Measurements from ENCODE around the gene SP1. TPM values are rescaled to one million over a fixed set of nuclear protein-coding genes. Genes with fewer than 3 reads are reported as not detected.
"Not testable (repeated sequence)": the region's sequence is repeated elsewhere in the genome, so short reads cannot be mapped to it uniquely, and the experiment has no call there.

The SP1 gene
- total and polyA plus RNA-seq, 4 experiments from 2014 or later: 4.3 to 110 (median 59.7) TPM

- Histone ChIP-seq H3K4me3 (ENCODE audit: low read length in 2 of 2) (no peak overlapping the region), H3K36me3 (ENCODE audit: insufficient read depth, low read length) (peaks cover 22% of the 10 kb centered on the region), H3K27ac (ENCODE audit: low read depth, low read length) (peak overlapping the region; percentile 5), H3K27me3 (ENCODE audit: insufficient read depth, low read length) (no peaks in the 10 kb centered on the region), H3K4me1 (ENCODE audit: insufficient read depth, low read length) (peaks cover 76% of the 10 kb centered on the region), H3K9me3 (ENCODE audit: control insufficient read depth in 1 of 2, low read length in 2 of 2) (no peaks in the 10 kb centered on the region)
- H3K27ac Mint-ChIP-seq: peak overlapping the region in 5 of 7 donors; percentile 19 to 87 (median 39)
- peak overlapping the region; percentile 40 to 92 (median 86) for H3K4me3 Mint-ChIP-seq
- no peak for DNase-seq
- no peaks in the 10 kb centered on the region for H3K9me3 Mint-ChIP-seq
- intact Hi-C loops (cut with micrococcal nuclease): no loop called here
- POLR2A ChIA-PET (ENCODE audit: partially characterized antibody): interaction anchor here (1.2 to 3.1 kb wide), 4 partner anchors 29 to 62 kb away, joined by 3 to 14 read pairs (median 5); partner anchors contain the start of gene AAAS
- CTCF ChIA-PET (ENCODE audit: partially characterized antibody): interaction anchor here (1.3 to 9.5 kb wide), 8 partner anchors 24 to 125 kb away, joined by 3 to 81 read pairs (median 14); partner anchors contain the start of gene AAAS
- peaks cover 42 to 52% of the 10 kb centered on the region in 2 donors for H3K36me3 Mint-ChIP-seq
- H3K27me3 Mint-ChIP-seq: no peaks in the 10 kb centered on the region
- H3K4me1 Mint-ChIP-seq: peaks cover 42 to 66% (median 57%) of the 10 kb centered on the region in 4 donors
Observed at GRCh38 chr12:53383258-53383657, 3.3 kb downstream of the SP1 start.

GRCh38 chr12:53386381-53386780, 6.4 kb downstream of the SP1 start:
- H3K27me3 Mint-ChIP-seq; POLR2A ChIA-PET (ENCODE audit: partially characterized antibody); H3K9me3 ChIP-seq (ENCODE audit: control insufficient read depth in 1 of 2, low read length in 2 of 2); H3K27ac ChIP-seq (ENCODE audit: low read depth, low read length); H3K27me3 ChIP-seq (ENCODE audit: insufficient read depth, low read length); intact Hi-C loops (cut with micrococcal nuclease); H3K9me3 Mint-ChIP-seq; DNase-seq; H3K4me3 ChIP-seq (ENCODE audit: low read length in 2 of 2): not testable (repeated sequence)
- CTCF ChIA-PET (ENCODE audit: partially characterized antibody): interaction anchor here (0.8 to 6.1 kb wide), 7 partner anchors 33 to 67 kb away, joined by 3 to 22 read pairs (median 5); partner anchors contain the start of genes AAAS and AMHR2
- Mint-ChIP-seq H3K36me3 (peaks cover 49 to 57% of the 10 kb centered on the region in 2 donors), H3K27ac (peak overlapping the region in 5 of 7 donors; percentile 2 to 81 (median 77)), H3K4me1 (peaks cover 55 to 88% (median 75%) of the 10 kb centered on the region in 4 donors), H3K4me3 (peak overlapping the region; percentile 38 to 86 (median 78))
- Histone ChIP-seq H3K4me1 (ENCODE audit: insufficient read depth, low read length) (peaks cover 90% of the 10 kb centered on the region), H3K36me3 (ENCODE audit: insufficient read depth, low read length) (peaks cover 22% of the 10 kb centered on the region)

- POLR2A ChIA-PET (ENCODE audit: partially characterized antibody): interaction anchor here (0.7 to 1.4 kb wide), 3 partner anchors 9 to 170 kb away, joined by 3 read pairs; partner anchors contain the start of gene TARBP2
- H3K36me3 Mint-ChIP-seq: peaks cover 24 to 38% of the 10 kb centered on the region in 2 donors
- DNase-seq: no peak
- Histone ChIP-seq H3K27ac (ENCODE audit: low read depth, low read length) (no peak overlapping the region), H3K36me3 (ENCODE audit: insufficient read depth, low read length) (peaks cover 9% of the 10 kb centered on the region), H3K9me3 (ENCODE audit: control insufficient read depth in 1 of 2, low read length in 2 of 2) (no peaks in the 10 kb centered on the region), H3K4me1 (ENCODE audit: insufficient read depth, low read length) (peaks cover 72% of the 10 kb centered on the region), H3K27me3 (ENCODE audit: insufficient read depth, low read length) (no peaks in the 10 kb centered on the region), H3K4me3 (ENCODE audit: low read length in 2 of 2) (no peak overlapping the region)
- H3K4me1 Mint-ChIP-seq: peaks cover 36 to 70% (median 56%) of the 10 kb centered on the region in 4 donors
- CTCF ChIA-PET (ENCODE audit: partially characterized antibody): interaction anchor here (0.6 to 2.9 kb wide), 3 partner anchors 36 to 120 kb away, joined by 3 to 17 read pairs (median 3); no protein-coding TSS in a partner anchor
- H3K4me3 Mint-ChIP-seq: peak overlapping the region; percentile 14 to 86 (median 63)
- no peaks in the 10 kb centered on the region for H3K9me3 Mint-ChIP-seq
- H3K27me3 Mint-ChIP-seq: no peaks in the 10 kb centered on the region
- intact Hi-C loops (cut with micrococcal nuclease): no loop called here
- H3K27ac Mint-ChIP-seq: peak overlapping the region in 3 of 7 donors; percentile 1 to 70 (median 35)
Observed at GRCh38 chr12:53388932-53389331, 9.0 kb downstream of the SP1 start.

- no peak for DNase-seq
- no peaks in the 10 kb centered on the region for H3K27me3 Mint-ChIP-seq
- H3K27ac ChIP-seq (ENCODE audit: low read depth, low read length): no peak overlapping the region
- no peaks in the 10 kb centered on the region for H3K9me3 Mint-ChIP-seq
- H3K4me3 ChIP-seq (ENCODE audit: low read length in 2 of 2): no peak overlapping the region
- H3K27ac Mint-ChIP-seq: peak overlapping the region in 5 of 7 donors; percentile 2 to 71 (median 20)
- no peaks in the 10 kb centered on the region for H3K9me3 ChIP-seq (ENCODE audit: control insufficient read depth in 1 of 2, low read length in 2 of 2)
- peaks cover 67% of the 10 kb centered on the region for H3K4me1 ChIP-seq (ENCODE audit: insufficient read depth, low read length)
- peaks cover 20 to 34% of the 10 kb centered on the region in 2 donors for H3K36me3 Mint-ChIP-seq
- H3K4me3 Mint-ChIP-seq: peak overlapping the region; percentile 4 to 80 (median 40)
- CTCF ChIA-PET (ENCODE audit: partially characterized antibody): no interaction called here
- POLR2A ChIA-PET (ENCODE audit: partially characterized antibody): interaction anchor here (0.7 to 1.4 kb wide), 2 partner anchors 10 to 111 kb away, joined by 3 read pairs; partner anchors contain the start of gene TARBP2
- peaks cover 9% of the 10 kb centered on the region for H3K36me3 ChIP-seq (ENCODE audit: insufficient read depth, low read length)
- H3K4me1 Mint-ChIP-seq: peaks cover 34 to 64% (median 53%) of the 10 kb centered on the region in 4 donors
- no peaks in the 10 kb centered on the region for H3K27me3 ChIP-seq (ENCODE audit: insufficient read depth, low read length)
- intact Hi-C loops (cut with micrococcal nuclease): no loop called here
Observed at GRCh38 chr12:53389702-53390101, 9.7 kb downstream of the SP1 start.

GRCh38 chr12:53391724-53392123, 11.7 kb downstream of the SP1 start:
- ChIA-PET POLR2A (ENCODE audit: partially characterized antibody) (no interaction called here), CTCF (ENCODE audit: partially characterized antibody) (interaction anchor here (0.8 to 0.9 kb wide), 2 partner anchors 39 to 46 kb away, joined by 3 read pairs; no protein-coding TSS in a partner anchor)
- Mint-ChIP-seq H3K36me3 (peaks cover 17 to 34% of the 10 kb centered on the region in 2 donors), H3K27me3 (no peaks in the 10 kb centered on the region), H3K27ac (peak overlapping the region in 3 of 7 donors; percentile 12 to 79 (median 34)), H3K4me1 (peaks cover 30 to 56% (median 48%) of the 10 kb centered on the region in 4 donors), H3K4me3 (peak overlapping the region in 6 of 8 donors; percentile 17 to 65 (median 37)), H3K9me3 (no peaks in the 10 kb centered on the region)
- Histone ChIP-seq H3K27ac (ENCODE audit: low read depth, low read length) (no peak overlapping the region), H3K36me3 (ENCODE audit: insufficient read depth, low read length) (peaks cover 12% of the 10 kb centered on the region), H3K27me3 (ENCODE audit: insufficient read depth, low read length) (no peaks in the 10 kb centered on the region), H3K4me1 (ENCODE audit: insufficient read depth, low read length) (peaks cover 56% of the 10 kb centered on the region), H3K4me3 (ENCODE audit: low read length in 2 of 2) (no peak overlapping the region), H3K9me3 (ENCODE audit: control insufficient read depth in 1 of 2, low read length in 2 of 2) (no peaks in the 10 kb centered on the region)
- no peak for DNase-seq
- intact Hi-C loops (cut with micrococcal nuclease): no loop called here

- Histone ChIP-seq H3K36me3 (ENCODE audit: insufficient read depth, low read length) (peaks cover 10% of the 10 kb centered on the region), H3K27ac (ENCODE audit: low read depth, low read length) (no peak overlapping the region), H3K4me3 (ENCODE audit: low read length in 2 of 2) (no peak overlapping the region), H3K4me1 (ENCODE audit: insufficient read depth, low read length) (peaks cover 5% of the 10 kb centered on the region), H3K9me3 (ENCODE audit: control insufficient read depth in 1 of 2, low read length in 2 of 2) (no peaks in the 10 kb centered on the region), H3K27me3 (ENCODE audit: insufficient read depth, low read length) (no peaks in the 10 kb centered on the region)
- POLR2A ChIA-PET (ENCODE audit: partially characterized antibody): no interaction called here
- no peaks in the 10 kb centered on the region for H3K9me3 Mint-ChIP-seq
- peaks cover 13 to 35% of the 10 kb centered on the region in 2 donors for H3K36me3 Mint-ChIP-seq
- H3K4me1 Mint-ChIP-seq: peaks cover 13 to 25% (median 18%) of the 10 kb centered on the region in 4 donors
- H3K27me3 Mint-ChIP-seq: no peaks in the 10 kb centered on the region
- peak overlapping the region in 2 of 7 donors; percentile 39 to 46 for H3K27ac Mint-ChIP-seq
- DNase-seq: no peak
- CTCF ChIA-PET (ENCODE audit: partially characterized antibody): no interaction called here
- intact Hi-C loops (cut with micrococcal nuclease): no loop called here
- H3K4me3 Mint-ChIP-seq: no peak overlapping the region
Observed at GRCh38 chr12:53399896-53400295, 19.9 kb downstream of the SP1 start.

GRCh38 chr12:53402351-53402750, 22.4 kb downstream of the SP1 start:
- H3K4me3 Mint-ChIP-seq; H3K27ac Mint-ChIP-seq; DNase-seq; H3K4me1 ChIP-seq (ENCODE audit: insufficient read depth, low read length); H3K9me3 Mint-ChIP-seq; H3K9me3 ChIP-seq (ENCODE audit: control insufficient read depth in 1 of 2, low read length in 2 of 2); H3K27me3 Mint-ChIP-seq; H3K27ac ChIP-seq (ENCODE audit: low read depth, low read length); H3K4me3 ChIP-seq (ENCODE audit: low read length in 2 of 2); intact Hi-C loops (cut with micrococcal nuclease); H3K27me3 ChIP-seq (ENCODE audit: insufficient read depth, low read length); POLR2A ChIA-PET (ENCODE audit: partially characterized antibody): not testable (repeated sequence)
- Mint-ChIP-seq H3K36me3 (peaks cover 15 to 33% of the 10 kb centered on the region in 2 donors), H3K4me1 (peaks cover 6 to 16% (median 12%) of the 10 kb centered on the region in 4 donors)
- CTCF ChIA-PET (ENCODE audit: partially characterized antibody): interaction anchor here (0.9 to 2.4 kb wide), 3 partner anchors 19 to 50 kb away, joined by 3 to 8 read pairs (median 7); no protein-coding TSS in a partner anchor
- peaks cover 14% of the 10 kb centered on the region for H3K36me3 ChIP-seq (ENCODE audit: insufficient read depth, low read length)
